Adrenal gland (tissue), 12 donors: ENCODE data around the gene MLIP. TPM values are rescaled to one million over a fixed set of nuclear protein-coding genes. Genes with fewer than 3 reads are reported as not detected.

ENCODE experiments used
- DNase-seq, 7 donors: peaks; one replicate each; pipeline ENCODE4 v3.0.0-alpha.2; 2019 to 2020
- H3K27ac ChIP-seq, 5 donors: fragments of 200-600 bp; sonication (generic) in 4 of 5; 1 replicate in 3 of 5; 2 replicates in 2 of 5; pipeline versions ENCODE4 v1.5.1 to v1.8.0; 2016 to 2020; ENCODE audit warnings: mild to moderate bottlenecking in 1 of 5
- H3K27me3 ChIP-seq: fragments of 200-600 bp; 2 replicates; pipeline ENCODE4 v1.8.0; 2021
- H3K36me3 ChIP-seq, 2 donors: fragments of 200-600 bp; replicated peaks in 1 of 2; 1 replicate in 1 of 2; 2 replicates in 1 of 2; pipeline versions ENCODE4 v1.5.1 to v1.8.0; 2018 to 2022
- H3K4me1 ChIP-seq, 2 donors: fragments of 200-600 bp; replicated peaks in 1 of 2; 1 replicate in 1 of 2; 2 replicates in 1 of 2; pipeline versions ENCODE4 v1.5.1 to v1.8.0; 2018 to 2021
- H3K4me3 ChIP-seq, 4 donors: fragments of 200-600 bp; sonication (generic) in 3 of 4; one replicate each; pipeline ENCODE4 v1.5.1; 2016 to 2018
- H3K9me3 ChIP-seq, 3 donors: fragments of 200-600 bp; sonication (generic) in 1 of 3; replicated peaks in 1 of 3; 1 replicate in 2 of 3; 2 replicates in 1 of 3; pipeline versions ENCODE4 v1.5.1 to v1.8.0; 2016 to 2021
- CTCF ChIP-seq, 6 experiments: fragments of 450-650 bp in 4 of 6; fragments of 200-600 bp in 2 of 6; sonication (generic) in 1 of 6; IDR thresholded peaks; 1 replicate in 5 of 6; 2 replicates in 1 of 6; pipeline versions ENCODE4 v1.5.1 to v1.8.0; 2016 to 2021; ENCODE audit warnings: antibody characterized with exemption in 6 of 6, mild to moderate bottlenecking in 2 of 6, moderate library complexity in 1 of 6
- POLR2A ChIP-seq, 2 donors: fragments of 450-650 bp; IDR thresholded peaks; one replicate each; pipeline ENCODE4 v1.6.1; 2017; ENCODE audit warnings: antibody characterized with exemption in 2 of 2, mild to moderate bottlenecking in 2 of 2, moderate library complexity in 1 of 2
- WGBS, 4 donors: extraction: QIAGEN DNeasy Blood & Tissue Kit in 2 of 4; methylation state at CpG; one replicate each; pipeline versions ENCODE4 v1.1.5 to v1.1.7; 2013 to 2017; 5-methylcytosine and 5-hydroxymethylcytosine counted together
- intact Hi-C, 2 donors: fragments of 100-400 bp; cut with DNase I; formaldehyde crosslinking; loops; one replicate each; pipeline versions ENCODE4 v1.14.1 to v1.15.0; 2022 to 2023
- polyA plus RNA-seq, 3 donors: library from polyadenylated mRNA; stranded (reverse); fragments of 200-250 nt in 2 of 3; fragments of 350-450 nt in 1 of 3; fragmentation: Illumina TruSeq in 1 of 3; extraction: RNeasy Lipid Tissue Mini Kit (QIAGEN cat#74804) in 1 of 3; gene quantifications; one replicate each; pipeline ENCODE4 v1.2.3, GENCODE V29; 2013 to 2014
- total RNA-seq, 9 donors: library from RNA; depleted of rRNA in 4 of 9; stranded (reverse); fragments of >200 nt in 4 of 9; fragments of 120-200 nt in 1 of 9; fragmentation: NEBNext Ultra II Directional in 1 of 9; extraction: Animal tissue kit (Norgen Biotek cat#: 25700) in 1 of 9; gene quantifications; one replicate each; pipeline versions ENCODE4 v1.1.0 to v1.2.4, GENCODE V29; 2013 to 2023
- donor health status: healthy with polysubstance abuse.
- donor health status: Bipolar disorder and iron deficiency.
- donor health status: DM: yes; HTN: yes; CAD: no.
- donor health status: DM: no; HTN: no; CAD: no.
- donor health status: DM: no; HTN: no; CAD: no.
- donor health status: DM: yes; HTN: yes; CAD: no.

The MLIP gene
- total and polyA plus RNA-seq, 12 donors = 0.88 to 9.6 (median 5.0) TPM

GRCh38 chr6:54130179-54130578, 18.9 kb downstream of the MLIP start:
- no peak overlapping the region for H3K4me3 ChIP-seq
- 86 to 93% (median 91%) methylated on average over 3 of the region's 3 CpGs for WGBS, 4 donors
- DNase-seq = no peak
- no peak overlapping the region for H3K27ac ChIP-seq
- H3K36me3 ChIP-seq = no peaks in the 10 kb centered on the region
- no peaks in the 10 kb centered on the region for H3K27me3 ChIP-seq
- TF ChIP-seq CTCF (IDR thresholded peaks at IDR 0.05) (no peak), POLR2A (IDR thresholded peaks at IDR 0.05) (no peak)
- intact Hi-C loops = no loop called here
- no peaks in the 10 kb centered on the region for H3K9me3 ChIP-seq
- H3K4me1 ChIP-seq = no peaks in the 10 kb centered on the region

GRCh38 chr6:54132587-54132986, 21.3 kb downstream of the MLIP start:
- no peak overlapping the region for H3K4me3 ChIP-seq
- intact Hi-C loops = no loop called here
- 81 to 95% (median 87%) methylated on average over 2 of the region's 2 CpGs for WGBS, 4 donors
- H3K27me3 ChIP-seq = no peaks in the 10 kb centered on the region
- H3K36me3 ChIP-seq = no peaks in the 10 kb centered on the region
- TF ChIP-seq CTCF (IDR thresholded peaks at IDR 0.05) (no peak), POLR2A (IDR thresholded peaks at IDR 0.05) (no peak)
- H3K4me1 ChIP-seq = no peaks in the 10 kb centered on the region
- H3K9me3 ChIP-seq = no peaks in the 10 kb centered on the region
- DNase-seq = no peak
- H3K27ac ChIP-seq = no peak overlapping the region

- intact Hi-C loops = no loop called here
- 86 to 96% (median 92%) methylated on average over 3 of the region's 3 CpGs for WGBS, 4 donors
Measured at GRCh38 chr6:54133186-54133585, 21.9 kb downstream of the MLIP start.

GRCh38 chr6:54134935-54135334, 23.7 kb downstream of the MLIP start:
- Histone ChIP-seq H3K4me1 (no peaks in the 10 kb centered on the region), H3K4me3 (no peak overlapping the region), H3K27me3 (no peaks in the 10 kb centered on the region), H3K36me3 (no peaks in the 10 kb centered on the region), H3K9me3 (no peaks in the 10 kb centered on the region), H3K27ac (no peak overlapping the region)
- TF ChIP-seq POLR2A (IDR thresholded peaks at IDR 0.05) (no peak), CTCF (IDR thresholded peaks at IDR 0.05) (no peak)
- 81 to 93% (median 89%) methylated on average over 2 of the region's 2 CpGs for WGBS, 4 donors
- intact Hi-C loops = no loop called here
- DNase-seq = no peak

More at GRCh38 chr6:54133186-54133585, 21.9 kb downstream of the MLIP start:
- no peaks in the 10 kb centered on the region for H3K27me3 ChIP-seq
- H3K4me3 ChIP-seq = no peak overlapping the region
- no peak for DNase-seq
- H3K27ac ChIP-seq = no peak overlapping the region
- no peak for TF ChIP-seq POLR2A (IDR thresholded peaks at IDR 0.05)
- TF ChIP-seq CTCF (IDR thresholded peaks at IDR 0.05) = no peak
- no peaks in the 10 kb centered on the region for H3K36me3 ChIP-seq
- H3K9me3 ChIP-seq = no peaks in the 10 kb centered on the region
- no peaks in the 10 kb centered on the region for H3K4me1 ChIP-seq
